Endothelial cell of umbilical vein (primary cell): Measurements from ENCODE around the gene RNF138. TPM values are rescaled to one million over a fixed set of nuclear protein-coding genes. Genes with fewer than 3 reads are reported as not detected.

Source experiments
- BruUV-seq: library from RNA; stranded (reverse); fragments of 400-500 nt; replicated peaks from 2 replicates; lab custom pipeline; 2021; lab: Mats Ljungman, UMichigan
- CTCF ChIA-PET: fragments of 300-600, 350-600 bp; sonication (Branson Sonifier 250); formaldehyde crosslinking; loops from one replicate; lab custom pipeline; 2021; ENCODE audit warnings: antibody characterized with exemption, inconsistent platforms; lab: Charles Lee
- POLR2A ChIA-PET: fragments of 300-600, 350-600 bp; sonication (Branson Sonifier 250); formaldehyde crosslinking; loops from one replicate; lab custom pipeline; 2021; ENCODE audit warnings: antibody characterized with exemption, inconsistent platforms; lab: Charles Lee
- DNase-seq: peaks from one replicate; pipeline ENCODE4 v3.0.0-alpha.2; 2011; ENCODE audit warnings: low read depth, low spot score
- FAIRE-seq: peaks from 2 replicates; lab custom pipeline; 2011; peaks lifted over from hg19 to GRCh38; lab: Jason Lieb, UNC
- H2AFZ ChIP-seq: 2 replicates; pipeline ENCODE4 v1.6.0; 2012; ENCODE audit warnings: low read depth, low read length, control low read depth, inconsistent platforms
- H3K27ac ChIP-seq: 2 replicates; pipeline ENCODE4 v1.5.1; 2011; ENCODE audit warnings: low read depth, mild to moderate bottlenecking, control low read depth, low read length, moderate library complexity; ENCODE audit not compliant: insufficient read depth
- H3K27me3 ChIP-seq, 2 experiments: 2 replicates each; pipeline versions ENCODE4 v1.6.0 to v1.6.1; 2011; ENCODE audit warnings: low read length in 2 of 2, mixed read lengths in 1 of 2; ENCODE audit not compliant: control insufficient read depth in 2 of 2, insufficient read depth in 2 of 2
- H3K36me3 ChIP-seq, 2 experiments: 2 replicates in 1 of 2; 3 replicates in 1 of 2; pipeline ENCODE4 v1.5.1; 2011; ENCODE audit warnings: low read length in 2 of 2, mild to moderate bottlenecking in 1 of 2, moderate library complexity in 1 of 2; ENCODE audit not compliant: control insufficient read depth in 2 of 2, insufficient read depth in 2 of 2; ENCODE audit errors: extremely low read depth in 1 of 2
- H3K4me1 ChIP-seq: 3 replicates; pipeline ENCODE4 v1.5.1; 2011; ENCODE audit warnings: mild to moderate bottlenecking, low read length; ENCODE audit not compliant: control insufficient read depth, insufficient read depth; ENCODE audit errors: extremely low read depth
- H3K4me2 ChIP-seq: 2 replicates; pipeline ENCODE4 v1.6.1; 2011; ENCODE audit warnings: low read length, control low read depth, mixed read lengths; ENCODE audit not compliant: insufficient read depth
- H3K4me3 ChIP-seq, 3 experiments: fragments of 200-600 bp in 1 of 3; sonication (generic), shearing (Covaris generic) in 1 of 3; replicated peaks in 1 of 3; 2 replicates each; pipeline ENCODE4 v1.5.1; 2011 to 2016; ENCODE audit warnings: control low read depth in 3 of 3, low read length in 3 of 3, mild to moderate bottlenecking in 2 of 3, inconsistent platforms in 1 of 3, low read depth in 1 of 3, moderate library complexity in 1 of 3; ENCODE audit not compliant: insufficient read depth in 1 of 3
- H3K79me2 ChIP-seq: 2 replicates; pipeline ENCODE4 v1.6.0; 2012; ENCODE audit warnings: low read length, inconsistent platforms; ENCODE audit not compliant: control insufficient read depth, insufficient read depth
- H3K9ac ChIP-seq: replicated peaks from 2 replicates; pipeline ENCODE3; 2011; ENCODE audit warnings: low read length, control low read depth; ENCODE audit not compliant: insufficient read depth; ENCODE audit errors: extremely low read depth
- H3K9me1 ChIP-seq: replicated peaks from 3 replicates; pipeline ENCODE4 v1.6.0; 2011; ENCODE audit warnings: mild to moderate bottlenecking, low read length; ENCODE audit not compliant: control insufficient read depth, insufficient read depth; ENCODE audit errors: extremely low read depth
- H3K9me3 ChIP-seq: replicated peaks from 2 replicates; pipeline ENCODE4 v1.5.1; 2012; ENCODE audit warnings: low read length, inconsistent platforms; ENCODE audit not compliant: control insufficient read depth, insufficient read depth
- H4K20me1 ChIP-seq: replicated peaks from 2 replicates; pipeline ENCODE3; 2011; ENCODE audit warnings: mild to moderate bottlenecking, low read length; ENCODE audit not compliant: control insufficient read depth, insufficient read depth; ENCODE audit errors: extremely low read depth
- CTCF ChIP-seq, 2 donors: IDR thresholded peaks; 1 replicate in 1 of 2; 2 replicates in 1 of 2; pipeline ENCODE4 v1.5.1; 2011; ENCODE audit warnings: low read length in 2 of 2, mild to moderate bottlenecking in 2 of 2, moderate library complexity in 2 of 2, control low read depth in 1 of 2, inconsistent platforms in 1 of 2, low read depth in 1 of 2; ENCODE audit not compliant: insufficient read depth in 1 of 2; ENCODE audit errors: extremely low read depth in 1 of 2
- EZH2 ChIP-seq: IDR thresholded peaks from 2 replicates; pipeline ENCODE4 v1.6.1; 2012; ENCODE audit warnings: borderline replicate concordance, low read depth, mild to moderate bottlenecking, moderate library complexity, low read length, inconsistent platforms; ENCODE audit not compliant: severe bottlenecking
- FOS ChIP-seq: IDR thresholded peaks from 2 replicates; pipeline ENCODE4 v1.6.1; 2011; ENCODE audit warnings: mild to moderate bottlenecking, low read length, moderate library complexity, borderline replicate concordance; ENCODE audit not compliant: insufficient read depth
- GATA2 ChIP-seq: IDR thresholded peaks from 2 replicates; pipeline ENCODE4 v1.7.0; 2011; ENCODE audit warnings: low read depth, mild to moderate bottlenecking, moderate library complexity, mixed read lengths, low read length; ENCODE audit not compliant: insufficient read length, insufficient read depth
- JUN ChIP-seq: IDR thresholded peaks from 2 replicates; pipeline ENCODE4 v1.6.1; 2011; ENCODE audit warnings: borderline replicate concordance, low read depth; ENCODE audit not compliant: insufficient read length, insufficient read depth
- MAX ChIP-seq: IDR thresholded peaks from 2 replicates; pipeline ENCODE4 v1.6.1; 2011; ENCODE audit not compliant: insufficient read depth, insufficient read length
- MYC ChIP-seq: IDR thresholded peaks from one replicate; pipeline ENCODE4 v1.6.1; 2011; ENCODE audit warnings: mild to moderate bottlenecking, low read depth, low read length
- POLR2A ChIP-seq: IDR thresholded peaks from 2 replicates; pipeline ENCODE4 v1.6.1; 2012; ENCODE audit warnings: low read depth, mild to moderate bottlenecking, control low read depth, low read length
- POLR2AphosphoS5 ChIP-seq: IDR thresholded peaks from 2 replicates; pipeline ENCODE4 v1.6.1; 2012; ENCODE audit warnings: low read depth, mild to moderate bottlenecking, control low read depth, low read length, moderate library complexity; ENCODE audit not compliant: insufficient read depth
- dilution Hi-C: fragments of 300-500 bp; cut with MboI; formaldehyde crosslinking; loops from one replicate; pipeline ENCODE4 v1.15.0; 2019; ENCODE audit warnings: low sequenced_read_pairs; ENCODE audit not compliant: extremely low pct_ligation_motif_present
- intact Hi-C: fragments of 100-400 bp; cut with micrococcal nuclease; formaldehyde crosslinking; loops from one replicate; pipeline ENCODE4 v1.10.0; 2022
- polyA plus RNA-seq, 4 experiments: library from polyadenylated mRNA; depleted of rRNA in 3 of 4; stranded (reverse) in 3 of 4; unstranded in 1 of 4; fragments of >200 nt; gene quantifications; 2 replicates each; pipeline versions ENCODE4 v1.2.1 to v1.2.3, GENCODE V29; 2011 to 2012; ENCODE audit warnings: missing spikeins in 1 of 4
- total RNA-seq: library from RNA; stranded (reverse); gene quantifications from 2 replicates; pipeline ENCODE4 v1.2.3, GENCODE V29; 2021

RNF138 gene
- total and polyA plus RNA-seq, 2 donors (not counting 3 experiments of a cell fraction or from before 2014, with no cell fraction given), result 14.7 to 24.6 TPM

- ChIA-PET CTCF (interaction anchor here (0.7 to 1.5 kb wide), 5 partner anchors 15 to 456 kb away, joined by 3 to 4 read pairs (median 3); partner anchors contain the start of gene GAREM1), POLR2A (no interaction called here)
- Histone ChIP-seq H3K4me1 (peaks cover 12% of the 10 kb centered on the region), H2AFZ (peak overlapping the region; percentile 95), H3K27me3 (no peaks in the 10 kb centered on the region), H3K9ac (peak overlapping the region; percentile 97), H3K27ac (peak overlapping the region; percentile 88), H3K9me1 (no peaks in the 10 kb centered on the region), H4K20me1 (peaks cover 5% of the 10 kb centered on the region), H3K9me3 (no peaks in the 10 kb centered on the region), H3K4me3 (peak overlapping the region; percentile 30 to 88 (median 81)), H3K36me3 (no peaks in the 10 kb centered on the region), H3K79me2 (peaks cover 56% of the 10 kb centered on the region), H3K4me2 (peak overlapping the region; percentile 95)
- TF ChIP-seq GATA2 (no peak), POLR2A (no peak), POLR2AphosphoS5 (no peak), MAX (no peak), MYC (no peak), EZH2 (no peak), FOS (no peak), CTCF (IDR thresholded peaks at IDR 0.05; ENCODE audit: extremely low read depth in 1 of 2, insufficient read depth in 1 of 2, low read depth in 1 of 2, low read length in 2 of 2) (no peak), JUN (no peak)
- intact Hi-C loops, result loop anchor here (2.0 to 5.0 kb wide), 2 partner anchors 378 to 411 kb away; partner anchors contain the start of genes B4GALT6 and GAREM1
- FAIRE-seq (peak; percentile 74), DNase-seq (peak; percentile 59)
- BruUV-seq, result no TSS peak
- dilution Hi-C loops, result no loop called here
Observed at GRCh38 chr18:32093102-32093511, 1.4 kb downstream of the RNF138 start.
